Measurements from ENCODE around the gene HCRTR1.

HCRTR1 gene

GRCh38 chr1:31657020-31657804 lies 39.7 kb downstream of the HCRTR1 start:
- in situ Hi-C loops (cut with HindIII; ENCODE audit: low pct_ligation_motif_present, low sequenced_read_pairs), result no loop called here
- no peak overlapping the region for H3K4me3 ChIP-seq (ENCODE audit: low read depth, low read length)

GRCh38 chr1:31657972-31658510 lies 40.6 kb downstream of the HCRTR1 start:
- TF ChIP-seq CTCF (IDR thresholded peaks at IDR 0.05; ENCODE audit: low read depth, low read length, missing control alignments), result no peak
- Histone ChIP-seq H3K36me3 (replicated peaks) (no peaks in the 10 kb centered on the region), H3K27me3 (replicated peaks) (no peaks in the 10 kb centered on the region), H3K4me3 (ENCODE audit: low read depth, low read length) (no peak overlapping the region), H3K27ac (no peak overlapping the region)
- in situ Hi-C loops (cut with HindIII; ENCODE audit: low pct_ligation_motif_present, low sequenced_read_pairs), result no loop called here
- DNase-seq, result no peak

More at GRCh38 chr1:31657020-31657804, 39.7 kb downstream of the HCRTR1 start:
- TF ChIP-seq CTCF (IDR thresholded peaks at IDR 0.05; ENCODE audit: low read depth, low read length, missing control alignments), result no peak
- no peak for DNase-seq
- H3K27me3 ChIP-seq (replicated peaks), result no peaks in the 10 kb centered on the region
- H3K36me3 ChIP-seq (replicated peaks), result no peaks in the 10 kb centered on the region
- H3K27ac ChIP-seq, result no peak overlapping the region

- H3K36me3 ChIP-seq (replicated peaks), result no peaks in the 10 kb centered on the region
- DNase-seq, result peak; percentile 24
- no peaks in the 10 kb centered on the region for H3K27me3 ChIP-seq (replicated peaks)
- no peak overlapping the region for H3K4me3 ChIP-seq (ENCODE audit: low read depth, low read length)
- H3K27ac ChIP-seq, result no peak overlapping the region
- in situ Hi-C loops (cut with HindIII; ENCODE audit: low pct_ligation_motif_present, low sequenced_read_pairs), result no loop called here
- no peak for TF ChIP-seq CTCF (IDR thresholded peaks at IDR 0.05; ENCODE audit: low read depth, low read length, missing control alignments)
These were observed 41.2 kb downstream of the HCRTR1 start for GRCh38 chr1:31658721-31659120.

- H3K4me3 ChIP-seq (ENCODE audit: low read depth, low read length), result no peak overlapping the region
- no peak overlapping the region for H3K27ac ChIP-seq
- no peak for DNase-seq
- TF ChIP-seq CTCF (IDR thresholded peaks at IDR 0.05; ENCODE audit: low read depth, low read length, missing control alignments), result no peak
- in situ Hi-C loops (cut with HindIII; ENCODE audit: low pct_ligation_motif_present, low sequenced_read_pairs), result no loop called here
- no peaks in the 10 kb centered on the region for H3K36me3 ChIP-seq (replicated peaks)
- no peaks in the 10 kb centered on the region for H3K27me3 ChIP-seq (replicated peaks)
These were observed 42.4 kb downstream of the HCRTR1 start for GRCh38 chr1:31659889-31660288.

- Histone ChIP-seq H3K4me3 (ENCODE audit: low read depth, low read length) (no peak overlapping the region), H3K27me3 (replicated peaks) (no peaks in the 10 kb centered on the region), H3K27ac (no peak overlapping the region), H3K36me3 (replicated peaks) (no peaks in the 10 kb centered on the region)
- no peak for DNase-seq
- in situ Hi-C loops (cut with HindIII; ENCODE audit: low pct_ligation_motif_present, low sequenced_read_pairs), result no loop called here
- TF ChIP-seq CTCF (IDR thresholded peaks at IDR 0.05; ENCODE audit: low read depth, low read length, missing control alignments), result no peak
These were observed 43.5 kb downstream of the HCRTR1 start for GRCh38 chr1:31660871-31661455.

Data from brain microvascular endothelial cell (primary cell).